Endometrium (tissue), 2 donors: ENCODE results near the gene RNF144A.
"Not testable (repeated sequence)": the region's sequence is repeated elsewhere in the genome, so short reads cannot be mapped to it uniquely, and the experiment has no call there.

Source experiments
- FAIRE-seq: peaks from 2 replicates; lab custom pipeline; 2012; peaks lifted over from hg19 to GRCh38; lab: Jason Lieb, UNC
- donor health status: control.
- donor health status: control.

Gene RNF144A

GRCh38 chr2:6973895-6974545, 56.8 kb downstream of the RNF144A start:
- no peak for FAIRE-seq

- no peak for FAIRE-seq
Observed at GRCh38 chr2:6975988-6976387, 58.8 kb downstream of the RNF144A start.

- no peak for FAIRE-seq
Observed at GRCh38 chr2:6977113-6977741, 60.0 kb downstream of the RNF144A start.

GRCh38 chr2:6977786-6978185, 60.6 kb downstream of the RNF144A start:
- no peak for FAIRE-seq

GRCh38 chr2:6978991-6979390, 61.8 kb downstream of the RNF144A start:
- FAIRE-seq: no peak

- FAIRE-seq: no peak
Observed at GRCh38 chr2:6982449-6982848, 65.2 kb downstream of the RNF144A start.

- FAIRE-seq: no peak
Observed at GRCh38 chr2:6982934-6983589, 65.8 kb downstream of the RNF144A start.

GRCh38 chr2:6986301-6986911, 69.2 kb downstream of the RNF144A start:
- no peak for FAIRE-seq

GRCh38 chr2:6986912-6987361, 69.7 kb downstream of the RNF144A start:
- FAIRE-seq: no peak

- FAIRE-seq: no peak
Observed at GRCh38 chr2:6990871-6991270, 73.7 kb downstream of the RNF144A start.

GRCh38 chr2:6992794-6993228, 75.6 kb downstream of the RNF144A start:
- no peak for FAIRE-seq

GRCh38 chr2:6993229-6993640, 76.0 kb downstream of the RNF144A start:
- no peak for FAIRE-seq

GRCh38 chr2:6993936-6994335, 76.7 kb downstream of the RNF144A start:
- FAIRE-seq: no peak

GRCh38 chr2:6994536-6995128, 77.4 kb downstream of the RNF144A start:
- no peak for FAIRE-seq

GRCh38 chr2:6995391-6996097, 78.3 kb downstream of the RNF144A start:
- FAIRE-seq: no peak

- no peak for FAIRE-seq
Observed at GRCh38 chr2:6999211-6999877, 82.1 kb downstream of the RNF144A start.

- FAIRE-seq: not testable (repeated sequence)
Observed at GRCh38 chr2:7001395-7001794, 84.2 kb downstream of the RNF144A start.

GRCh38 chr2:7003895-7004294, 86.7 kb downstream of the RNF144A start:
- FAIRE-seq: no peak

- no peak for FAIRE-seq
Observed at GRCh38 chr2:7004636-7005035, 87.4 kb downstream of the RNF144A start.

- no peak for FAIRE-seq
Observed at GRCh38 chr2:7007488-7007845, 90.3 kb downstream of the RNF144A start.
